Activated CD4-positive, alpha-beta T cell treated with anti-CD3 and anti-CD28 coated beads for 4 hours (primary cell): ENCODE results near the gene SUGP1.
"Not testable (repeated sequence)": the region's sequence is repeated elsewhere in the genome, so short reads cannot be mapped to it uniquely, and the experiment has no call there.

Experiments
- DNase-seq, 2 donors: peaks; one replicate each; pipeline ENCODE4 v3.0.0-alpha.2; 2020

The SUGP1 gene

DNA sequence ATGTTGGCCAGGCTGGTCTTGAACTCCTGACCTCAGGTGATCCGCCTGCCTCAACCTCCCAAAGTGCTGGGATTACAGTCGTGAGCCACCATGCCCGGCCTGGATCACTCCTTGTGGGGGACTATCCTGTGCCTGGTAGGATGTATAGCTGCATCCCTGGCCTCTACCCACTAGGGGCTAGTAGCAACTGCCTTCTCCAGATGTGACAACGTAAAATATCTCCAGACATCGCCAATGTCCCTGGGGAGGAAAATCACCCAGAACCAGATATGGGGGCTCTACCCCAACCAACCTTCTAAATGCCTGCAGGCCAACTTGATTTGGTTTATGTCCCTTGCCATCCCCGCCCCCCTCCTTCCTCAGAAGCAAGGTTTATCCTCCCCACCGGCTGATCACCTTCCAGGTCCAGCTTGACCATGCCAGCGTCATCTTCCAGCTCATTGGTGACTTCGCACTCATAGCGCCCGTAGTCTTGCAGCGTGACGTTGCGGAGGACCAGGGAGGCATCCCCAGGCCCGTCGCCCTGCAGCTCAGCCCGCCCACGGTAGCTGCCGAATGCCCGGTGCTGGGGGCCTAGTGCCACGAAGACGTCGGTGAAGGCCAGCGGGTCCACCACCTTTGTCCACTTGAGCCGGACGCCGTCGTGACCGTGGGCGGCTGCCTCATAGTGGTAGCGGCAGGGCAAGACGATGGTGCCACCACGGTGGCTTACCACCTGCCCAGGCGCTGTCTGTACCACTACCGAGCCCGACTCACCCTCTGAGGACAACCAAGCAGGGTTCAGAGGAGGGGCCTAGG lies 59.7 kb downstream of the SUGP1 start:
- DNase-seq, result no peak

GRCh38 chr19:19259741-19260140 lies 60.6 kb downstream of the SUGP1 start:
- DNase-seq, result no peak

- no peak for DNase-seq
These were observed 61.5 kb downstream of the SUGP1 start for GRCh38 chr19:19258589-19259338.

DNA sequence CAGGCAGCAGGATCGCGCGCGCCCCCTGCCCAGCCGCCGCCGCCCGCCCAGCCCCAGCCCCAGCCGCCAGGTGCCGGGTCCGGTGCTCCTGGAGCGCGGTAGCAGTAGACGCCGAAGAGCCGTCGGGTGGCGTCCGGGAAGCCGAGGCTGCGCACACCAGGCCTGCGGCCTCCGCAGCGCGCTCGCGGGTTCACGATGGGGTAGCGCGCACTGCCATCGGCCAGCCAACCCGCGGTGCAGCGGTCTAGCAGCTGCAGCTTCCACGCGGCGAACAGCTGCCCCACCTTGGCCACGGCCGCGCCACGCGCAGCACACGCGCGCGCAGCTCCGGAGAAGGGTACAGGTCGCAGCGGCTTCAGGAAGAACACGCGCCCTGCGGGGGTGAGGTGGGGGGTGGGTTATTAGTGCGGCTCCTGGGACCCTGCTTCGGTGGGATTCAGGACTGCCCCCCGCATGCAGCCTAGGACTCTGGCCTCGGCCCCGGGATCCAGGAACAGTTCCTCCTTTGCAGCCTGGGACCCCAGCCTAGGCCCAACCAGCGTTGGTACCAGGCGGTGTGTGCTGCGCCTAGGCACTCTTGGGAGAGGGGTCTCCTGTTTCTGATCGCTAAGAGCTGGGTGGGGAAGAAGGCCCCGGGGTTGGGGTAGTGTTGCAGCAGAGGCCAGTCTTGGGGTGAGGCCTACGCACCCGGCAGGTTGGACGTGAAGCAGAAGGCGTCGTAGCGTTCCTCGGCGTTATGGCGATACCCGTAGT lies 62.3 kb downstream of the SUGP1 start:
- no peak for DNase-seq

DNA sequence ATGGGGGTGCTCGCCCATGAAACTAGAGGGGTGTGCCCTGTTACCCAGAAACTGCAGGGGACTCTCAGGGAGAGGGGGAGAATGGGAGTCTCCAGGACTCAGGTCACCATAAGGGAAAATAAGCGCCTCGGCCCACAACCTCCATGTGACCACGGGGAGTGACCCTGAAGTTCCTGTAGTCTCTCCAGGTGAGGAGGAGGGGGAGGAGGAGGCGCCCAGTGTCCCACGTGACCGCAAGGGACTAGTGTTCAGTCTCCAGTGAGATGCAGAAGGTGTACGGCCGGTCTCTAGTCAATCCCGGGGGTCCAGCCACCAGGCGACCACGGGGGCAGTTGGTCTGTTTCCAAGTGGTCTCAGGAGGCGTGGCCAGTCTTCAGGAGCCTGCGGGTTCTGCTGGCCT lies 63.2 kb downstream of the SUGP1 start:
- DNase-seq, result no peak

- no peak for DNase-seq
These were observed 64.0 kb downstream of the SUGP1 start for GRCh38 chr19:19256072-19256969.

DNA sequence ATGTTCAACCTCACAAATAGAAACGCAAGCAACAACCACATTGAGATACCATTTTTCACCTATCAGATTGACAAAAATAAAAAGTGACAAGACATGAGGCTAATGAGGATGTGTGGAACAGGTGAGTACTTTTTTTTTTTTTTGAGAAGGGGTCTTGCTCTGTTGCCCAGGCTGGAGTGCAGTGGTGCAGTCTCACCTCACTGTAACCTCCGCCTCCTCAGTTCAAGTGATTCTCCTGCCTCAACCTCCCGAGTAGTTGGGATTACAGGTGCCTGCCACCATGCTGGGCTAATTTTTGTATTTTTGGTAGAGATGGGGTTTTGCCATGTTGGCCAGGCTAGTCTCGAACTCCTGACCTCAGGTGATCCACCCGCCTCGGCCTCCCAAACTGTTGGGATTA lies 66.9 kb downstream of the SUGP1 start:
- DNase-seq, result not testable (repeated sequence)

GRCh38 chr19:19250196-19250801 lies 70.0 kb downstream of the SUGP1 start:
- no peak for DNase-seq

GRCh38 chr19:19240476-19240875 lies 79.8 kb downstream of the SUGP1 start:
- DNase-seq, result no peak

DNA sequence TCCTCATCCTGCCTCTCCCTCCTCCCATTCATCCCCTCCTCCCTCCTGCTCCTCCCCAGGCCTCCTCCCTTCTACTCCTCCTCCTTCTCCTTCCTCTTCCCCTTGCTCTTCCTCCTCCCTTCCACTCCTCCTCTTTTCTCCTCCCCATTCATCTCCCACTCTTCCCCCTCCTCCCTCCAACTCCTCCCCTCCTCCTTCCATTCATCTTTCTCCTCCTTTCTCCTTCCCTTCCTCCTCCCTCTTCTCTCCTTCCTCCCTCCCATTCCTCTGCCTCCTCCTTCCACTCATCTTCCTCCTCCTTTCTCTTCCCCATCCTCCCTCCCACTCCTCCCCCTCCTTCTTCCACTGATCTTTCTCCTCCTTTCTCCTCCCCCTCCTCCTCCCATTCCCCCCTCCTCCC lies 80.6 kb downstream of the SUGP1 start:
- DNase-seq, result no peak

GRCh38 chr19:19238126-19238894 lies 82.0 kb downstream of the SUGP1 start:
- DNase-seq, result no peak

DNA sequence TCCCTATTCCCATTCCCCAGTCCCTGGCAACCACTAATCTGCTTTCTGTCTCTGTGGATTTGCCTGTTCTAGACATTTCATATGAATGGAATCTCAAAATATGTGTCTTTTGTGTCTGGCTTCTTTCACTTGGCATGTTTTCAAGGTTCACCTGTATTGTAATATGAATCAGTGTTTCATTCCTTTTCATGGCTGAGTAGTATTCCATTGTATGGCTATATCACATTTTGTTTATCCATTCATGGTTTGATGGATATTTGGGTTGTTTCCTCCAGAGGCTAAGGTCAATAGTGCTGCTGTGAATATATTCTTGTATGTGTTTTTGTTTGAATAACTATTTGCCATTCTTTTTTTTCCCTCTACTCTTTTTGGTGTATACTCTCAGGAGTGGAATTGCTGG lies 84.1 kb downstream of the SUGP1 start:
- DNase-seq, result no peak

- DNase-seq, result no peak
These were observed 86.0 kb downstream of the SUGP1 start for GRCh38 chr19:19234220-19234816.

GRCh38 chr19:19232261-19232721 lies 88.0 kb downstream of the SUGP1 start:
- DNase-seq, result no peak

GRCh38 chr19:19230999-19231398 lies 89.3 kb downstream of the SUGP1 start:
- no peak for DNase-seq

GRCh38 chr19:19229701-19230100 lies 90.6 kb downstream of the SUGP1 start:
- DNase-seq, result no peak

GRCh38 chr19:19227217-19227616 lies 93.1 kb downstream of the SUGP1 start:
- no peak for DNase-seq

- DNase-seq, result no peak
These were observed 93.6 kb downstream of the SUGP1 start for GRCh38 chr19:19226663-19227062.

- DNase-seq, result no peak
These were observed 94.1 kb downstream of the SUGP1 start for GRCh38 chr19:19226204-19226603.
